Hepatocyte (in vitro differentiated cells): Measurements from ENCODE around the gene KIFAP3.

Experiments
- CTCF ChIP-seq: fragments of 200-600 bp; sonication (generic); IDR thresholded peaks from 2 replicates; pipeline ENCODE4 v1.5.1; 2016; ENCODE audit warnings: antibody characterized with exemption, mild to moderate bottlenecking; ENCODE audit not compliant: poor library complexity
- EZH2 ChIP-seq: fragments of 200-600 bp; sonication (generic); IDR thresholded peaks from 2 replicates; pipeline ENCODE4 v1.6.1; 2016; ENCODE audit warnings: antibody characterized with exemption, mild to moderate bottlenecking, borderline replicate concordance
- EZH2phosphoT487 ChIP-seq: fragments of 200-600 bp; sonication (generic); IDR thresholded peaks from one replicate; pipeline ENCODE4 v1.6.1; 2018; ENCODE audit warnings: antibody characterized with exemption, mild to moderate bottlenecking, low read depth, moderate library complexity; ENCODE audit not compliant: unreplicated experiment, severe bottlenecking

DNA sequence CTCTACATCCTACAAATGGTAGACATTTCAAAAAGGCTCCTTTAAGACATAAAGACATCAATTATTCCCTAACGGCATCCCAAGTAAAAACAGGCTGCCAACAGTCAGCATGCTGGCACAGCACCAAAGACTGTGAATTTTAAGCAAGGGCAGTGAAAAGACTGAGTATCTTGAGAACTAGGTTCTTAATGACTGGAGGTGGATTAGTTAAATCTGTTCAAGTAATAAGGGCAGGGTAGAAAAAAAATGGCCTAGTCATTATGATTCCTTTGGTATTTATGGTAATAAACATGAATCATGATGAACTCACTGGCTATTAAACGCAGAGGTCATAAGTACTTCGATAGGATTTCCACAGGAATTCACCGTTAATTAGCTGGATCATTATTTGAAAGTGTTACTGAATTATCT is 75.2 kb downstream of the KIFAP3 start:
- TF ChIP-seq EZH2 = no peak
- TF ChIP-seq CTCF = no peak
- no peak for TF ChIP-seq EZH2phosphoT487
